ENCODE measurements around the gene PEX14. TPM values are rescaled to one million over a fixed set of nuclear protein-coding genes. Genes with fewer than 3 reads are reported as not detected.
A peak's percentile ranks its signal among the peaks of the same experiment; 100 is the strongest.

The PEX14 gene
- total RNA-seq, 4 donors from 2014 or later, result 8.1 to 17.8 (median 15.8) TPM

- in situ Hi-C loops (cut with MboI; ENCODE audit: low sequenced_read_pairs in 4 of 4) (loop anchor here in 3 of 4 donors (10.0 to 25.0 kb wide), 2 partner anchors 108 to 115 kb away; partner anchors contain the start of gene CASZ1 (in 3 of the 3)), intact Hi-C loops (cut with DNase I; ENCODE audit: low total_unique reads) (loop anchor here (5.0 kb wide), 1 partner anchor 167 kb away; no protein-coding TSS in a partner anchor)
- no peak for ATAC-seq
- TF ChIP-seq POLR2A (IDR thresholded peaks at IDR 0.05) (no peak), CTCF (IDR thresholded peaks at IDR 0.05 in 4 of 5, conservative IDR thresholded peaks at IDR 0.05 in 1 of 5) (no peak)
- Histone ChIP-seq H3K27ac (peak overlapping the region in 3 of 4 donors; percentile 22 to 81 (median 37)), H3K4me1 (peaks cover 78 to 81% of the 10 kb centered on the region in 2 donors), H3K4me3 (no peak overlapping the region), H3K27me3 (no peaks in the 10 kb centered on the region), H3K36me3 (no peaks in the 10 kb centered on the region), H3K9me3 (no peaks in the 10 kb centered on the region)
- DNase-seq, result no peak
Measured at GRCh38 chr1:10679496-10680220, 204.9 kb downstream of the PEX14 start.

Other genes with a start within 250 kb of the PEX14 start
- gene PGD, start 75.9 kb upstream of the PEX14 start, total RNA-seq, result 10 to 100 TPM; 23.8 to 48.7 (median 39.3) TPM
- gene CENPS, start 44.5 kb upstream of the PEX14 start, total RNA-seq, result 1 to 10 TPM in 3 of 4 donors, under 1 TPM in 1; 0.42 to 3.8 (median 2.9) TPM
- gene CORT, start 24.9 kb upstream of the PEX14 start, total RNA-seq, result under 1 TPM in 1 of 4 donors, not detected in 3; 0.46 TPM
- 10 to 100 TPM; 13.8 to 15.6 (median 14.5) TPM for gene DFFA, start 2.4 kb upstream of the PEX14 start, total RNA-seq